ENCODE results near the gene IGLL1.
"Not testable (repeated sequence)": the region's sequence is repeated elsewhere in the genome, so short reads cannot be mapped to it uniquely, and the experiment has no call there.

IGLL1 gene

DNA sequence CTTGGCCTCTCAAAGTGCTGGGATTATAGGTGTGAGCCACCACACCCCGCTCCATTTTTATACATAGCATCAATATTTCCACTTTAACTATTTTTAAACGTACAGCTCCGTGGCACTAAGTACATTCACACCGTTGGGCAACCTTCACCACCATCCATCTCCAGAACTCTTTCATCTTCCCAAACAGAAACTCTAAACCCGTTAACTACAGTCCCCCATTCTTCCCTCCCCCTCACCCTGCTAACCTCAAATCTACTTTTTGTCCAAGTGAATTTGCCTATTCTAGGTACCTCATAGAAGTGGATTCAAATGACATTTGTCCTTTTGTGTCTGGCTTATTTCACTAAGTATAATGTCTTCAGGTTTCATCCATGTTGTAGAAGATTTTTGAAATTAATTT is 3.4 kb downstream of the IGLL1 start:
- Mint-ChIP-seq H3K9me3 (no peaks in the 10 kb centered on the region), H3K4me3 (no peak overlapping the region), H3K4me1 (ENCODE audit: low read depth) (no peaks in the 10 kb centered on the region), H3K27ac (no peak overlapping the region), H3K36me3 (ENCODE audit: low read depth) (no peaks in the 10 kb centered on the region), H3K27me3 (peaks cover 11% of the 10 kb centered on the region)
- intact Hi-C loops (cut with micrococcal nuclease) = no loop called here

DNA sequence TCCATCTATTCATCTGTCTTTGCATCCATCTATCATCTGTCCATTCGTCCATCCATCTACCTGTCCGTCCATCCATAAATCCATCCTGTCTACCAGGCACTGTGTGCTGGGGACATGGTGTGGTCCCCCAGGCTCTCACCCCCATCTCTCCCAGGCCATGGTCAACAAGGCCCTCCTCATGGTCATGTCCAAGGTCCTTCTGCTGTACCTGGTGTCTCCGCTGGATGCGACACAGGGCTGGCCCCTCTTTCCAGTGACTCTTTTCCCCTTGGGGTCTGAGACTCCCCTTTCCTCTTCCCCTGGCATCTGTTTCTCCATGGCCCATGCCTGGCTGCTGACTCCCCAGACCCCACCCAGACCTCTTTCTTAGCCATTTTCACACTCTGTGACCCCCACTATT is 4.5 kb downstream of the IGLL1 start:
- H3K36me3 Mint-ChIP-seq (ENCODE audit: low read depth) = no peaks in the 10 kb centered on the region
- H3K27ac Mint-ChIP-seq = no peak overlapping the region
- H3K4me1 Mint-ChIP-seq (ENCODE audit: low read depth) = no peaks in the 10 kb centered on the region

DNA sequence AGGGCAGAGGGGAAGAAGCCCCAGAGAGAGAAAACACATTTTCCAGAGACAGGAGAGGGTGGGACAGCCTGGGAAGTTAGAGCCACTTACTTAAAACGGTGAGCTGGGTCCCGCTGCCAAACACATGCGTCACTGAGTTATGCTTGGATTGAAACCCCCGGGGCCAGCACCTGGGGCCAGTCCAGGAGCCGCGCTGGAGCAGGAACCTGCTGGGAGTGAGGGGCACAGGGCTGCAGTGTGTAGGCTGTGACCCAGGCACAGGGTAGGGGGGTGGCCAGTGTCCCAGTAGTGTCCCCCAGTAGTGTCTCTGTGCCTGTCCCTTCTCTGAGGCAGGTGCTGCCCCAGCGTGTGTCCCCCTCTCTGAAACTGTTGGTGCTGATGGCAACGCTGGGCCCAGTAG is 5.2 kb downstream of the IGLL1 start:
- H3K4me3 Mint-ChIP-seq = no peak overlapping the region
- no peak overlapping the region for H3K27ac Mint-ChIP-seq
- no peaks in the 10 kb centered on the region for H3K36me3 Mint-ChIP-seq (ENCODE audit: low read depth)
- H3K27me3 Mint-ChIP-seq = peaks cover 9% of the 10 kb centered on the region
- intact Hi-C loops (cut with micrococcal nuclease) = no loop called here
- H3K4me1 Mint-ChIP-seq (ENCODE audit: low read depth) = no peaks in the 10 kb centered on the region
- no peaks in the 10 kb centered on the region for H3K9me3 Mint-ChIP-seq

More for the DNA sequence above, 4.5 kb downstream of the IGLL1 start:
- intact Hi-C loops (cut with micrococcal nuclease) = no loop called here
- peaks cover 11% of the 10 kb centered on the region for H3K27me3 Mint-ChIP-seq
- H3K9me3 Mint-ChIP-seq = no peaks in the 10 kb centered on the region
- H3K4me3 Mint-ChIP-seq = no peak overlapping the region

DNA sequence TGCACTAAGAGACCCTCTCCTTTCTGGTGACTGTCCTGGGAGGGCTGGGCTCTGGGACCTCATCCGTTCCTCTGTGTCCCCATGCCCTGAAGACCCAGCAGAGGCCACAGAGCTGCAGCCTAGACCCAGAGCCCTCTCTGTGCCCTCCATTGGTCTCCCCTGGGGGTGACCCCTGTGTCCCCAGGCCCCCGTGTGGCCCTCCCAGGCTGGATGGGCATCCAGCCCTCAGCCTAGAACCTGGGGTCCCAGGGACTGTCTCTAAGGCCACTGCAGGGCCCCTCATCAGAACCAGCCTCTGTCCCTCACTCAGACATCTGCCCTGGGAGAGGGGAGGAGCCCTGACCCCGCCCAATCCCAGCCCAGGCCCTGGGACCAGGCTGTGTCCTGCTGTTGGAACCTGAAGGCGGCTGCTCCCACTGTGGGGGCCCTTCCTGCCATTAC is 5.7 kb downstream of the IGLL1 start:
- no peaks in the 10 kb centered on the region for H3K9me3 Mint-ChIP-seq
- H3K27me3 Mint-ChIP-seq = peaks cover 7% of the 10 kb centered on the region
- H3K27ac Mint-ChIP-seq = no peak overlapping the region
- intact Hi-C loops (cut with micrococcal nuclease) = no loop called here
- H3K4me3 Mint-ChIP-seq = no peak overlapping the region
- no peaks in the 10 kb centered on the region for H3K4me1 Mint-ChIP-seq (ENCODE audit: low read depth)
- H3K36me3 Mint-ChIP-seq (ENCODE audit: low read depth) = no peaks in the 10 kb centered on the region

- H3K4me3 Mint-ChIP-seq; H3K27me3 Mint-ChIP-seq; H3K9me3 Mint-ChIP-seq; intact Hi-C loops (cut with micrococcal nuclease); H3K36me3 Mint-ChIP-seq (ENCODE audit: low read depth); H3K4me1 Mint-ChIP-seq (ENCODE audit: low read depth); H3K27ac Mint-ChIP-seq: not testable (repeated sequence)
Observed at GRCh38 chr22:23573701-23574235, 6.3 kb downstream of the IGLL1 start.

DNA sequence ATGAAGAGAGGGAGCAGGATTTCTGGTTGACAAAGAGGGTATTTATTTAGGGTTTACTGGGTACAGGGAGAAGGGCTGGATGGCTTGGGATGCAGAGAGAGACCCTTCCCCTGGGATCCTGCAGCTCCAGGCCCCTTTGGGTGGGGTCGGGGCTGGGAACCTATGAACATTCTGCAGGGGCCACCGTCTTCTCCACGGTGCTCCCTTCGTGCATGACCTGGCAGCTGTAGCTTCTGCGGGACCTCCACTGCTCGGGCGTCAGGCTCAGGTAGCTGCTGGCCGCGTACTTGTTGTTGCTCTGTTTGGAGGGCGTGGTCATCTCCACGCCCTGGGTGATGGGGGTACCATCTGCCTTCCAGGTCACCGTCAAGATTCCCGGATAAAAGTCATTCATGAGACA is 7.0 kb downstream of the IGLL1 start:
- H3K9me3 Mint-ChIP-seq; H3K4me3 Mint-ChIP-seq; intact Hi-C loops (cut with micrococcal nuclease); H3K27ac Mint-ChIP-seq; H3K4me1 Mint-ChIP-seq (ENCODE audit: low read depth); H3K36me3 Mint-ChIP-seq (ENCODE audit: low read depth); H3K27me3 Mint-ChIP-seq: not testable (repeated sequence)

- Mint-ChIP-seq H3K36me3 (ENCODE audit: low read depth) (no peaks in the 10 kb centered on the region), H3K27ac (no peak overlapping the region), H3K4me3 (no peak overlapping the region), H3K9me3 (no peaks in the 10 kb centered on the region), H3K27me3 (peaks cover 22% of the 10 kb centered on the region), H3K4me1 (ENCODE audit: low read depth) (no peaks in the 10 kb centered on the region)
- intact Hi-C loops (cut with micrococcal nuclease) = no loop called here
Observed at GRCh38 chr22:23571486-23571885, 8.6 kb downstream of the IGLL1 start.

DNA sequence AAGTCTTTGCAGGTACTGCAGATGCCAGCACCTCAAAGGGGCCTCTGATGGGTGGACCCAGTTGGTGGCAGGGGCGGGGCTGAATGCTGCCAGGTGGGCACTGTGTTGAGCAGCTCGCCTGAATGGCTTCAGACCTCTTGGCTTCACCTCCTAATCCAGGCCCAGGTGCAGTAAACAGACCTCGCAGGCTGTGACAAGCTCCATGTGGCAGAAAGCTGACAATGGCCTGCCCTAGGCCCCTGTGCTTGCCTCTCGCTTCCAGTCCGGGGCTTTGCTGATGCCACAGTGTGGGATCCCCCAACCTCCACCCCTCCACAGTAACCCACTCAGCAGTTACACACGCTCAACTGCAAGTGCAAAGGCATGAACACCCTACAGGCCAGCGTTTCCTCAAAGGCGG is 9.4 kb downstream of the IGLL1 start:
- Mint-ChIP-seq H3K4me3 (no peak overlapping the region), H3K27ac (no peak overlapping the region), H3K27me3 (peaks cover 27% of the 10 kb centered on the region), H3K36me3 (ENCODE audit: low read depth) (no peaks in the 10 kb centered on the region), H3K4me1 (ENCODE audit: low read depth) (peaks cover 4% of the 10 kb centered on the region), H3K9me3 (no peaks in the 10 kb centered on the region)
- intact Hi-C loops (cut with micrococcal nuclease) = no loop called here

DNA sequence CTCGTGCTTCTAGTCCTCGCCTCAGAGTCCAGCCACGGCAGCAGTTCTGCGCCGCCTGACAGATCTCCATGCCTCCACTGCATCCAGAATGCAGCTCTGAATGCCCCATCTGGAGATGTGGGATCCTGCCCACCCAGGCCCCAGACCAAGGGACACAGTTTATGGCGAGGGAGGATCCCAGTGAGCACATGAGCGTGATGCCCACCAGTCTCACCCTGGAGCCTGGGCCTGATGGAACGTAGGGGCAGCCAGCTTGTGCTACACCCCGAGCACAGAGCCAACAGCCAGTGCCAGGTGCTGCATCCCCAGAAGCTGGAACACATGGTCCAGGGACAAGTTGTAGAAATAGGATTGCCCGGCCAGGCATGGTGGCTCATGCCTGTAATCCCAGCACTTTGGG is 10.4 kb downstream of the IGLL1 start:
- Mint-ChIP-seq H3K27me3 (peaks cover 36% of the 10 kb centered on the region), H3K4me3 (no peak overlapping the region), H3K9me3 (no peaks in the 10 kb centered on the region), H3K4me1 (ENCODE audit: low read depth) (peaks cover 9% of the 10 kb centered on the region), H3K27ac (no peak overlapping the region), H3K36me3 (ENCODE audit: low read depth) (no peaks in the 10 kb centered on the region)
- intact Hi-C loops (cut with micrococcal nuclease) = no loop called here

DNA sequence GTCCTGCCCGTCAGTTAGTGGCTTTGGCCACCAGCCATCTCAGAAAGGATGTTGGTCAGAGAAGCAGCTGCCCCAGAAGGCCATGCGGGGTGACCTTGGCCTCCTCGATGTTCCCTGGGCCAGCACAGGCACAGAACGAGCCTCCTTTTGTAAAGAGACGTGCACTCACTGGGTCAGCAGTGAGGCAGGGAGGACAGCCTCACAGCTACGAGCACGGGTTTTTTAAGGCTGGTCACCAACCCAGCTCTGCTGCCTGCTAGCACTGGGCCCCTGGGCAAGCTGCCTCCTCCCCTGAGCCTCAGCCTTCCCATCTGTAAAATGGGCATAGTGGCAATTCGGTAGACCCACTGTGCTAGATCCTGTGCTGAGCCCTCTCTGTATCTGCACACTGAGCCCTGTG is 10.8 kb downstream of the IGLL1 start:
- Mint-ChIP-seq H3K4me1 (ENCODE audit: low read depth) (peaks cover 9% of the 10 kb centered on the region), H3K27ac (no peak overlapping the region), H3K9me3 (no peaks in the 10 kb centered on the region), H3K4me3 (no peak overlapping the region), H3K36me3 (ENCODE audit: low read depth) (no peaks in the 10 kb centered on the region), H3K27me3 (peaks cover 40% of the 10 kb centered on the region)
- intact Hi-C loops (cut with micrococcal nuclease) = no loop called here

GRCh38 chr22:23566705-23567475 is 13.2 kb downstream of the IGLL1 start:
- Mint-ChIP-seq H3K27ac (no peak overlapping the region), H3K4me3 (no peak overlapping the region), H3K36me3 (ENCODE audit: low read depth) (no peaks in the 10 kb centered on the region), H3K9me3 (no peaks in the 10 kb centered on the region), H3K4me1 (ENCODE audit: low read depth) (peaks cover 9% of the 10 kb centered on the region), H3K27me3 (peaks cover 51% of the 10 kb centered on the region)
- intact Hi-C loops (cut with micrococcal nuclease) = no loop called here

- H3K4me3 Mint-ChIP-seq = peak overlapping the region; percentile 54
- peaks cover 9% of the 10 kb centered on the region for H3K4me1 Mint-ChIP-seq (ENCODE audit: low read depth)
- H3K27me3 Mint-ChIP-seq = peaks cover 53% of the 10 kb centered on the region
- no peaks in the 10 kb centered on the region for H3K9me3 Mint-ChIP-seq
- H3K36me3 Mint-ChIP-seq (ENCODE audit: low read depth) = no peaks in the 10 kb centered on the region
- H3K27ac Mint-ChIP-seq = no peak overlapping the region
- intact Hi-C loops (cut with micrococcal nuclease) = no loop called here
Observed at GRCh38 chr22:23565915-23566704, 14.0 kb downstream of the IGLL1 start.

DNA sequence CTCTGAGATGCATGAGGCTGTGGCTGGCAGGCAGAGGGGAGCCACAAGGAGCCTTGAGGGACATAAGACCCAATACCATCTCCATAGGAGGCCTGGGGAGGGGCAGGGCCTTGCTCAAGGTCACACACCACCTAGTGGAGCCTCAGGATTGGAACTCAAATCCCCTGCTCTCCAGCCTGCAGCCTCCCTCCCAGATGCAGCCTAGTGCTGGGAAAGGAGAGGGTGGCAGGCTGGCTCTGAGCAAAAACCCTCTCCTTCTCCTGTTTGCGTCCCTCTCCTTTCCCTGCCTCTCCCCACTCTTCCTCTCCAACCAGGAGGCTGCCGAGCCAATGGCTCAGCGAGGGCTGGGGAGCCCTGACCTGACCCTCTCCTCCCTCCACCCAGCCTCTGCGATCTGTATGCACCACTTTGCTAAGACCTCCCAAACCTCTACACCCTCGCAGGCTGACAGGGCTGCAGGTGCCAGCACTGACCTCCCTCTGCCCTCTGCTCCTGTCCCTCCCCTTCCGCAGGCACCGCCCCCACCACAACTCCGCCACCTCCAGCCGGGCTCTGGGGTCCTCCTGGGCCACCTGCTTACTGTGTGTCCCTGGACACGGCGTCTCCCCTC is 14.7 kb downstream of the IGLL1 start:
- Mint-ChIP-seq H3K9me3 (no peaks in the 10 kb centered on the region), H3K27ac (no peak overlapping the region), H3K36me3 (ENCODE audit: low read depth) (no peaks in the 10 kb centered on the region), H3K4me1 (ENCODE audit: low read depth) (peaks cover 9% of the 10 kb centered on the region), H3K4me3 (peak overlapping the region; percentile 54), H3K27me3 (peaks cover 53% of the 10 kb centered on the region)
- intact Hi-C loops (cut with micrococcal nuclease) = no loop called here

DNA sequence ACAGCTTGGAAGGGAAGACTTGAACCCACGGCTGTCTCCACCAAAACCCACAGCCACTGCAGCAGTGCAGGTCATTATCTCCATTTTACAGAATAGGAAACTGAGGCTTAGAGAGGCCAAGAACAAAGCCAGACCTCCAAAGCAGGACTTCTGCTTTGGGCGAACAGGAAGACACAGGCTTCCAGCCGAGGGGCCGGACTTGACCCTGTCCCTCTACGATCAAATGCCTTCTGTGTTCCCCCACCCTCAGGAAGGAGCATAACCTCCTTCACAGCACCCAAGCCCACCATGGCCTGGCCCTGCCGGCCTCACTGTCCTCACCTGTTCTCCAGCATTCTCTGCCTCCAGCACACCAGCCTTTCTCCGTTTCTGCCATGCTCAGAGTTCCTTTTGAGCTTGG is 15.8 kb downstream of the IGLL1 start:
- Mint-ChIP-seq H3K9me3 (no peaks in the 10 kb centered on the region), H3K36me3 (ENCODE audit: low read depth) (no peaks in the 10 kb centered on the region), H3K27ac (no peak overlapping the region), H3K27me3 (peaks cover 53% of the 10 kb centered on the region), H3K4me3 (no peak overlapping the region), H3K4me1 (ENCODE audit: low read depth) (peaks cover 9% of the 10 kb centered on the region)
- intact Hi-C loops (cut with micrococcal nuclease) = no loop called here
